T-helper 1 cell treated with Interleukin-12 subunit alpha and Interleukin-12 subunit beta and Interleukin-4 antibody, amounts not matched to agents 30 ng/mL and 1 ng/mL, for 36 hours (primary cell): ENCODE results near the gene RBM42. TPM values are rescaled to one million over a fixed set of nuclear protein-coding genes. Genes with fewer than 3 reads are reported as not detected.

Experiments used
- total RNA-seq: library from RNA; stranded (reverse); gene quantifications from 2 replicates; pipeline ENCODE4 v1.2.3, GENCODE V29; 2022

The RBM42 gene
- total RNA-seq, 1 donor from 2014 or later = 114 TPM

Other genes with a start within 250 kb of the RBM42 start
- gene FFAR2, start 180.8 kb upstream of the RBM42 start, total RNA-seq = not detected in 2 replicates
- not detected in 2 replicates for gene KRTDAP, start 138.6 kb upstream of the RBM42 start, total RNA-seq
- gene DMKN, start 115.4 kb upstream of the RBM42 start, total RNA-seq = not detected in 2 replicates
- gene SBSN, start 100.7 kb upstream of the RBM42 start, total RNA-seq = not detected in 2 replicates
- gene GAPDHS, start 95.6 kb upstream of the RBM42 start, total RNA-seq = not detected in 2 replicates
- gene TMEM147, start 83.4 kb upstream of the RBM42 start, total RNA-seq = 55.0 and 60.2 TPM in 2 replicates
- not detected in 2 replicates for gene ATP4A, start 65.4 kb upstream of the RBM42 start, total RNA-seq
- gene PMIS2, start 42.9 kb upstream of the RBM42 start, total RNA-seq = not detected in 2 replicates
- 39.7 and 41.3 TPM in 2 replicates for gene HAUS5, start 16.3 kb upstream of the RBM42 start, total RNA-seq
- 0.59 TPM in 1 of 2 replicates, not detected in the other for gene ETV2, start 12.7 kb downstream of the RBM42 start, total RNA-seq
- 450 and 452 TPM in 2 replicates for gene COX6B1, start 19.3 kb downstream of the RBM42 start, total RNA-seq
- gene UPK1A, start 37.5 kb downstream of the RBM42 start, total RNA-seq = 0.27 and 0.56 TPM in 2 replicates
- 54.9 and 59.2 TPM in 2 replicates for gene ZBTB32, start 75.5 kb downstream of the RBM42 start, total RNA-seq
- 64.0 and 72.8 TPM in 2 replicates for gene KMT2B, start 89.0 kb downstream of the RBM42 start, total RNA-seq
- 88.5 and 88.8 TPM in 2 replicates for gene IGFLR1, start 113.4 kb downstream of the RBM42 start, total RNA-seq
- 33.7 and 35.2 TPM in 2 replicates for gene U2AF1L4, start 116.4 kb downstream of the RBM42 start, total RNA-seq
- gene PSENEN, start 116.6 kb downstream of the RBM42 start, total RNA-seq = 55.7 and 63.1 TPM in 2 replicates
- 15.0 and 15.5 TPM in 2 replicates for gene LIN37, start 119.5 kb downstream of the RBM42 start, total RNA-seq
- not detected in 2 replicates for gene HSPB6, start 128.0 kb downstream of the RBM42 start, total RNA-seq
- 51.4 and 55.9 TPM in 2 replicates for gene PROSER3, start 129.1 kb downstream of the RBM42 start, total RNA-seq
- gene ARHGAP33, start 146.5 kb downstream of the RBM42 start, total RNA-seq = 43.7 and 55.9 TPM in 2 replicates
- gene PRODH2, start 183.8 kb downstream of the RBM42 start, total RNA-seq = not detected in 2 replicates
- gene NPHS1, start 223.5 kb downstream of the RBM42 start, total RNA-seq = not detected in 2 replicates
- gene KIRREL2, start 227.9 kb downstream of the RBM42 start, total RNA-seq = 3.0 and 3.3 TPM in 2 replicates
- gene APLP1, start 239.5 kb downstream of the RBM42 start, total RNA-seq = 1.7 and 3.6 TPM in 2 replicates